H1 (cell line): ENCODE measurements around the gene C1orf21. TPM values are rescaled to one million over a fixed set of nuclear protein-coding genes. Genes with fewer than 3 reads are reported as not detected.

ENCODE experiments used
- BCL11A ChIP-seq, 2 experiments: IDR thresholded peaks; one replicate each; pipeline ENCODE4 v1.6.1; 2011; ENCODE audit warnings: low read depth in 2 of 2, low read length in 2 of 2, mild to moderate bottlenecking in 2 of 2
- CBX8 ChIP-seq: fragments of 300-800, 300-1000 bp; sonication (generic); IDR thresholded peaks from 2 replicates; pipeline ENCODE4 v1.7.1; 2016; ENCODE audit warnings: low read depth, low read length, borderline replicate concordance
- CHD7 ChIP-seq: fragments of 300-600 bp; sonication (generic); IDR thresholded peaks from 2 replicates; pipeline ENCODE4 v1.7.1; 2012; ENCODE audit warnings: low read length, moderate library complexity, mild to moderate bottlenecking, inconsistent platforms; ENCODE audit not compliant: insufficient replicate concordance
- GABPA ChIP-seq: IDR thresholded peaks from 2 replicates; pipeline ENCODE4 v1.6.1; 2011; ENCODE audit warnings: mild to moderate bottlenecking, low read length, moderate library complexity, borderline replicate concordance; ENCODE audit not compliant: insufficient read depth
- SAP30 ChIP-seq: fragments of 300-600 bp; sonication (generic); IDR thresholded peaks from 2 replicates; pipeline ENCODE4 v1.7.1; 2012; ENCODE audit warnings: low read length, moderate library complexity, mild to moderate bottlenecking, inconsistent platforms; ENCODE audit not compliant: insufficient read depth, insufficient replicate concordance
- SIN3A ChIP-seq, 2 experiments: IDR thresholded peaks in 1 of 2; conservative IDR thresholded peaks in 1 of 2; 2 replicates each; pipeline ENCODE4 v1.6.1; 2011 to 2012; ENCODE audit warnings: low read length in 2 of 2, improper control_type of control experiment in 1 of 2, low read depth in 1 of 2, mild to moderate bottlenecking in 1 of 2
- SIX5 ChIP-seq: IDR thresholded peaks from 2 replicates; pipeline ENCODE4 v1.6.1; 2011; ENCODE audit warnings: mild to moderate bottlenecking, low read depth, low read length
- SP4 ChIP-seq: IDR thresholded peaks from 2 replicates; pipeline ENCODE4 v1.6.1; 2012; ENCODE audit warnings: low read length, inconsistent platforms
- polyA plus RNA-seq, 7 experiments: library from polyadenylated mRNA; depleted of rRNA in 3 of 7; stranded (reverse) in 5 of 7; unstranded in 2 of 7; fragments of >200 nt in 5 of 7; fragments of 200-250 nt in 2 of 7; gene quantifications; 1 replicate in 5 of 7; 2 replicates in 1 of 7; 4 replicates in 1 of 7; pipeline versions ENCODE4 v1.2.1 to v1.2.3, GENCODE V29; 2011 to 2013; ENCODE audit warnings: missing spikeins in 2 of 7, mixed read lengths in 2 of 7
- total RNA-seq: library from RNA; stranded (reverse); fragmentation: NEBNext Ultra II Directional; extraction: Animal tissue kit (Norgen Biotek cat#: 25700); gene quantifications from 2 replicates; pipeline ENCODE4 v1.2.1, GENCODE V29; 2021

The C1orf21 gene
- total and polyA plus RNA-seq, 2 of the 8 experiments (the other 6 are each of a cell fraction or from before 2014, with no cell fraction given): 16.6 to 51.0 TPM

DNA sequence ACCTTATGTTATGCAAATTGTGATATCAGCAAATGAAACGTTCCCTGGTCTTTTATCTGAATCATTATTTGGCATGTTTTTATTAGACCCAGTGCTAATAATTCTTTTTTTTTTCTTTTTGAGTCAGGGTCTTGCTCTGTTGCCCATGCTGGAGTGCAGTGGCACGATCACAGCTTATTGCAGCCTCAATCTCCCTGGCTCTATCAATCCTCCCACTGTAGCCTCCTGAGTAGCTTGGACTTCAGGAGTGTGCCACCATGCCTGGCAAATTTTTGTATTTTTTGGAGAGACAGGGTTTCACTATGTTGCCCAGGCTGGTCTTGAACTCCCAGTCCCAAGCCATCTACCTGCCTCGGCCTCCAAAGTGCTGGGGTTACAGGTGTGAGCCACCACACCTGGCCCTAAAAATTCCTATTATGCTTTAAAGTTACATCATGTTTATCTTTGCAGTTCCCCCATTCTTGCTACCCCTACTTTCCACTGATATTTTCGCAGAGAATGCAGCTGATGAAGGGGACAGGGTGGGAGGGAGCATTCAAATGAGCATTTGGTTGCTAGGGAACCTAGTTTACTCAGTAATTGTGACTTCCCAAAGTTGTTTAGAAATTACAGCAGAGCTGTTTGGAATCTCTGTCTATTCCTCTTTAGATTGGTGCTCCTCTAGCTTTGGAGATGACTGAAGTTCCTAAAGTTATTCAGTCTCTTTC, 18.4 kb downstream of the C1orf21 start (continued):
- TF ChIP-seq SIN3A (conservative IDR thresholded peaks at IDR 0.05 in 1 of 2, IDR thresholded peaks at IDR 0.05 in 1 of 2; ENCODE audit: low read depth in 1 of 2, low read length in 2 of 2) (no peak), CHD7 (no peak), SAP30 (no peak), CBX8 (no peak), SP4 (no peak), SIX5 (no peak), BCL11A (IDR thresholded peaks at IDR 0.05; ENCODE audit: low read depth in 2 of 2, low read length in 2 of 2) (no peak), GABPA (no peak)
